Hair follicle dermal papilla cell (primary cell): ENCODE results near the gene SLC5A9. TPM values are rescaled to one million over a fixed set of nuclear protein-coding genes. Genes with fewer than 3 reads are reported as not detected.

ENCODE experiments used
- total RNA-seq: library from RNA; depleted of rRNA; stranded (reverse); fragments of >200 nt; gene quantifications from 2 replicates; pipeline ENCODE4 v1.2.3, GENCODE V29; 2012

Gene SLC5A9
- not detected in 2 replicates for total RNA-seq

DNA sequence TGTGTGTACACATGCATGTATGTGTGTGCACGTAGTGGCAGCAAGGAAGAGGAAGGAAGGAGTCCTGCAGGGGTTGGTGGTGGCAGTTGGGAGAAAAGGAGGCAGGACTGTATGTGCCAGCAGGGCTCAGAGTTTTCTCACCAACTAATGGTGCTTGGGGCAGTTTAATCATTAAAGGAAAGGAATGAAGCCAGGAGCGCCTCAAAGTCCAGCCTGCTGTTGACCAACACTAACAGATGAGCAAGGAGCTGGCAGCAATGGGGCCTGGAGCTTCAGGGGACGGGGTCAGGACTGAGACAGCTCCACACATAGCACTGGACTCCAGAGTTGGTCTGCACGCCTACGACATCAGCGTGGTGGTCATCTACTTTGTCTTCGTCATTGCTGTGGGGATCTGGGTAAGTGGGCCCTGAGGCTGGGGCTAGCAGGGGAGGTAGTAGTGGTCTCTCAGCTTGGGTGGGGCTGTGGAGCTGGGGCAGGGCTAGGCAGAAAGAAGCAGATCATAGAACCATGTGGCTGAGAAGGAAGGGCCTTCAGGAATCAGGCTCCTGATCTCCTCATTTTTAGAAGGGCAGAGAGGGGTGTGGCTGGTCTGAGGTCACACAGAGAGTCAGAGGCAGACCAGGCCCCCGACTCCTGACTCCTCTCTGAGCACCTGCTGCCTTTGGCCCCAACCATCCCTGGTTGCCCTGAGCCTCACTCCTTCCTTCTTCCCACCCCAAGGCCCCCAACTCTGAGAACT, at the start of gene SLC5A9:
Gene SLC5A9, plus strand, starts transcription at position 216 of the 742 bp plus-strand sequence. Its CDS starts 21 bp downstream, at position 237.

Other genes starting within 250 kb of the SLC5A9 start
- not detected in 2 replicates for gene TRABD2B, start 225.3 kb upstream of the SLC5A9 start, total RNA-seq
- 8.4 and 10.2 TPM in 2 replicates for gene SPATA6, start 249.5 kb downstream of the SLC5A9 start, total RNA-seq